ENCODE results near the gene CLASP1. TPM values are rescaled to one million over a fixed set of nuclear protein-coding genes. Genes with fewer than 3 reads are reported as not detected.

CLASP1 gene
- total RNA-seq, 2 experiments from 2014 or later: 44.7 to 45.5 TPM

- Mint-ChIP-seq H3K4me3 (no peak overlapping the region), H3K9me3 (no peaks in the 10 kb centered on the region), H3K4me1 (no peaks in the 10 kb centered on the region), H3K36me3 (peaks cover 6% of the 10 kb centered on the region), H3K27ac (no peak overlapping the region), H3K27me3 (no peaks in the 10 kb centered on the region)
- no peak for DNase-seq
Measured at GRCh38 chr2:121420486-121420885, 228.8 kb downstream of the CLASP1 start.

DNA sequence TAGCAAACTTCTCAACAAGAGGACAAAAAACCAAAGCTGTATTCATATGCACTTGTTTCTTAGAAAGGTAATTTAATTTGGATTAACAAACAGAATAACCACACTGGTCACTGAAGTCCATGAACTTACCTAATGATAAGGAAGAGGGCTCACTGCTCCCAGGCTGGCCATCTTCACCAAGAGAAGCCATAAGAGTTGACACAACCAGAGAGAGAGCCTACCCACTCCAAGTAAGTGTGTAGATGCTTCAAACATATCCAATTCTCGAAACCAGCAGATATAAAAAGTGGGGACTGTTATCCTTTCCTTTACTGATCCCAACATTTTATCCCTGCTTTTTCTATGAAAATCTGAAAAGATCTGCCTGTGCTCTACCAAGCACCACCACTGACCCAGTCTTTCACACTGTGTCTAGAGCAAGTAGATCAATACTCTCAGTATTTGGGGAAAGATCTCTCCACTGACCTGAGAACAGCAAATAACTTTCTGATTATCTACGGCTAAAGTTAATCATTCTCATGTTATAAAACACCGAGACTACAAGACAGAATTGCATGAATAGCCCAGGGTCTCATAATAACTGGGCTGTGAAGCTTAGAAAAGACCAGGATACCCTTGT, 230.1 kb downstream of the CLASP1 start:
- Mint-ChIP-seq H3K4me3 (no peak overlapping the region), H3K4me1 (no peaks in the 10 kb centered on the region), H3K36me3 (peaks cover 6% of the 10 kb centered on the region), H3K9me3 (no peaks in the 10 kb centered on the region), H3K27ac (no peak overlapping the region), H3K27me3 (no peaks in the 10 kb centered on the region)
- no peak for DNase-seq

- no peaks in the 10 kb centered on the region for H3K27me3 Mint-ChIP-seq
- H3K4me1 Mint-ChIP-seq: no peaks in the 10 kb centered on the region
- no peak overlapping the region for H3K4me3 Mint-ChIP-seq
- DNase-seq: no peak
- H3K27ac Mint-ChIP-seq: no peak overlapping the region
- peaks cover 3% of the 10 kb centered on the region for H3K36me3 Mint-ChIP-seq
- H3K9me3 Mint-ChIP-seq: no peaks in the 10 kb centered on the region
Measured at GRCh38 chr2:121418494-121419058, 230.7 kb downstream of the CLASP1 start.

GRCh38 chr2:121417826-121418225, 231.4 kb downstream of the CLASP1 start:
- Mint-ChIP-seq H3K36me3 (peaks cover 3% of the 10 kb centered on the region), H3K4me3 (no peak overlapping the region), H3K27me3 (no peaks in the 10 kb centered on the region), H3K4me1 (no peaks in the 10 kb centered on the region), H3K27ac (no peak overlapping the region), H3K9me3 (no peaks in the 10 kb centered on the region)
- no peak for DNase-seq

DNA sequence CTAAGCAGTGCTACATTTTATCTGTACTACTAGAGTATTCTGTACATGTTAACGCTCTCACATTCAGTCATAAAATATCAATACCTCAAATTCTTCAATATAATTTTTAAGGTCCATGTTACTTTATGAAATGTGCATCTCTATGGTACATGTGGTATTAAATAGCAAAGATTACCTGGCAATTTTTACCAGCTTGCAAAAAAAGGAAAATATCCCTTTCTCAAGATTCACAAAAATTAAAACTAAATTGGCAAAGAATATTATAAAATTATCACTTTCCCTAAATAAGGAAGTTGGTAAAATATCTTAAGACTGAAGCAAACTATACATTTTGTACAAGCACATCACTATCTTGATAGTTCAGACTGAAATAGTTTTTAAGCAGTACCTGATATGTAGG, 233.5 kb downstream of the CLASP1 start:
- Mint-ChIP-seq H3K27ac (no peak overlapping the region), H3K27me3 (no peaks in the 10 kb centered on the region), H3K4me1 (no peaks in the 10 kb centered on the region), H3K4me3 (no peak overlapping the region), H3K36me3 (peaks cover 3% of the 10 kb centered on the region), H3K9me3 (no peaks in the 10 kb centered on the region)
- DNase-seq: no peak

- no peaks in the 10 kb centered on the region for H3K9me3 Mint-ChIP-seq
- H3K4me3 Mint-ChIP-seq: no peak overlapping the region
- no peak for DNase-seq
- no peaks in the 10 kb centered on the region for H3K4me1 Mint-ChIP-seq
- no peak overlapping the region for H3K27ac Mint-ChIP-seq
- H3K36me3 Mint-ChIP-seq: no peaks in the 10 kb centered on the region
- H3K27me3 Mint-ChIP-seq: no peaks in the 10 kb centered on the region
Measured at GRCh38 chr2:121412349-121412748, 236.9 kb downstream of the CLASP1 start.

DNA sequence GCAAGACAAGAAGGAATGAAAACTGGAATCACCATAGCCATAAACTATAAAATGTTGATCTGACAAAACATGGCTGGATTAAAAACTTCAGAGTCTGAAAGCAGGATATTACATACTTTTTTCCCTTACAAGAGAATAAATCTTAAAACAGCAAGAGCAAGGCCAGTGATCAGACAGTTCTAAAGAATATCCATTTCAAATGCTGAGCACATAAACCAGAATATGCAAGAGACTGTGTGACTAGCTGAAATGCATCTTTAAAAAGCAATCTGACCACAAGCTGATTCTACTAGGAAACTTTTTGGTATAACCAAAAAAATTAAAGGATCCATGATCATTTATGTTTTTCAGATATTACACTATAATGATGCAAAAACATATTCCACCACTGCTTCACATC, 239.3 kb downstream of the CLASP1 start:
- DNase-seq: no peak
- Mint-ChIP-seq H3K4me3 (no peak overlapping the region), H3K4me1 (no peaks in the 10 kb centered on the region), H3K36me3 (peaks cover 2% of the 10 kb centered on the region), H3K27ac (no peak overlapping the region), H3K27me3 (no peaks in the 10 kb centered on the region), H3K9me3 (no peaks in the 10 kb centered on the region)

GRCh38 chr2:121409388-121409787, 239.9 kb downstream of the CLASP1 start:
- H3K36me3 Mint-ChIP-seq: peaks cover 2% of the 10 kb centered on the region
- H3K9me3 Mint-ChIP-seq: no peaks in the 10 kb centered on the region
- no peak overlapping the region for H3K27ac Mint-ChIP-seq
- no peaks in the 10 kb centered on the region for H3K4me1 Mint-ChIP-seq
- no peak overlapping the region for H3K4me3 Mint-ChIP-seq
- no peak for DNase-seq
- H3K27me3 Mint-ChIP-seq: no peaks in the 10 kb centered on the region

DNA sequence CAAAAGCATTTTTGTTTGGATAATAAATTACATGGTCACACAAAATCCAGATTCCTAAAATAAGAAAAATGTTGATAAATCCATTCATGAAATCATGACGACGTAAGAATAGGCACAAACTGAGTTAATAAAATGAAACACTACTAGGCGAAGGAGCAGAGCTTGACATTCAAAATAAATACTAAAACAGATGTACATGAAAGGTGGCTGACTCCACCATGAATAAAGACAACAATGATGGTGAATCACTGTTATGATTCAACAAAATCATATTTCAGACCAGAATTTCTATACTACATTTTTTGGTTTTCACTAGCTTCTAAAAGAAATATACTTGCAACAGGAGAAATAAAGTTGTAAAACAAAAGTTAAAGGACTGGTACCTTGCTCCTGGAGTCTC, 240.6 kb downstream of the CLASP1 start:
- Mint-ChIP-seq H3K36me3 (peaks cover 2% of the 10 kb centered on the region), H3K27ac (no peak overlapping the region), H3K27me3 (no peaks in the 10 kb centered on the region), H3K4me3 (no peak overlapping the region), H3K9me3 (no peaks in the 10 kb centered on the region), H3K4me1 (no peaks in the 10 kb centered on the region)
- no peak for DNase-seq

GRCh38 chr2:121405233-121405632, 244.0 kb downstream of the CLASP1 start:
- Mint-ChIP-seq H3K9me3 (no peaks in the 10 kb centered on the region), H3K4me3 (no peak overlapping the region), H3K36me3 (peaks cover 9% of the 10 kb centered on the region), H3K27ac (no peak overlapping the region), H3K27me3 (no peaks in the 10 kb centered on the region), H3K4me1 (no peaks in the 10 kb centered on the region)
- no peak for DNase-seq

GRCh38 chr2:121400201-121400600, 249.1 kb downstream of the CLASP1 start:
- Mint-ChIP-seq H3K27ac (no peak overlapping the region), H3K36me3 (peaks cover 9% of the 10 kb centered on the region), H3K4me3 (no peak overlapping the region), H3K27me3 (no peaks in the 10 kb centered on the region), H3K9me3 (no peaks in the 10 kb centered on the region), H3K4me1 (no peaks in the 10 kb centered on the region)
- DNase-seq: no peak

GRCh38 chr2:121398853-121399252, 250.4 kb downstream of the CLASP1 start:
- Mint-ChIP-seq H3K27ac (no peak overlapping the region), H3K27me3 (no peaks in the 10 kb centered on the region), H3K4me3 (no peak overlapping the region), H3K36me3 (peaks cover 15% of the 10 kb centered on the region), H3K9me3 (no peaks in the 10 kb centered on the region), H3K4me1 (no peaks in the 10 kb centered on the region)
- DNase-seq: no peak

DNA sequence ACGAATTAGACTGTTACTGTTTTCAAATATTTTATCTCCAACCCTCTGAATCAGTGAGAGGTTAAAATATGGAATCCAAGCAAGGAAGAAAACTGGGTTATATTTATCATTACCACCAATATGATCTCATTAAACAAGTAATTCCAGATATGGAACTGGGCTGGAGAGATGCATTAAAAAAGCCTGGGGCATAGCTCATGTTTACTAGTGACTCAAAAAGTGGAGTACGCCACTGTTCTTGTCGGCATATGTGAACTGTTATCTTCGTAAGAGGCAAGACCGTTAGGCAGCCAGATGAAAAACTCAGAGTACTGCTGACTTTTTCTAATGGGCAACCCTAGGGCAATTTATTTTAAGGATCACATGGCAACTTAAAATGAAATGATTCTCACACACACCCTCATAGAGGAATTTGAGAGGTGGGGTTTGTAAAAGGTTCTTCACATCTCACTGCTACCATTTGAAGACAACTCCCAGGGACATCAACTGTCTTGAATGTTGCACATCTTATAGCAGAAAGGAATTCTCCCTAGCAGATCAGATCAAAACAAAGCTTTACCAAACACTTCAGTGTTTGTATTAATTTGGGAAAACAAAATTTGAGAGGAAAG, 259.1 kb downstream of the CLASP1 start:
- no peak overlapping the region for H3K4me3 Mint-ChIP-seq
- peaks cover 14% of the 10 kb centered on the region for H3K36me3 Mint-ChIP-seq
- DNase-seq: no peak
- H3K27me3 Mint-ChIP-seq: no peaks in the 10 kb centered on the region
- H3K9me3 Mint-ChIP-seq: no peaks in the 10 kb centered on the region
- no peaks in the 10 kb centered on the region for H3K4me1 Mint-ChIP-seq
- H3K27ac Mint-ChIP-seq: no peak overlapping the region

GRCh38 chr2:121388371-121388770, 260.9 kb downstream of the CLASP1 start:
- Mint-ChIP-seq H3K27ac (no peak overlapping the region), H3K9me3 (no peaks in the 10 kb centered on the region), H3K4me3 (no peak overlapping the region), H3K36me3 (peaks cover 8% of the 10 kb centered on the region), H3K4me1 (no peaks in the 10 kb centered on the region), H3K27me3 (no peaks in the 10 kb centered on the region)
- DNase-seq: no peak

GRCh38 chr2:121387591-121388325, 261.5 kb downstream of the CLASP1 start:
- Mint-ChIP-seq H3K27me3 (no peaks in the 10 kb centered on the region), H3K4me1 (no peaks in the 10 kb centered on the region), H3K27ac (no peak overlapping the region), H3K36me3 (peaks cover 8% of the 10 kb centered on the region), H3K4me3 (no peak overlapping the region), H3K9me3 (no peaks in the 10 kb centered on the region)
- no peak for DNase-seq

All from activated naive CD8-positive, alpha-beta T cell treated with anti-CD3 and anti-CD28 coated beads for 36 hours (primary cell).